SHP77 (cell line): Measurements from ENCODE around the gene DSC3.

Source experiments
- DNase-seq, 2 experiments: peaks; one replicate each; lab custom pipeline; 2025; lab: John Stamatoyannopoulos, UW

Gene DSC3

GRCh38 chr18:31042406-31043181, at the start of gene DSC3:
TSS of gene DSC3 (minus strand) at chr18:31042742. CDS start at chr18:31042660, 82 bp downstream.
- DNase-seq, result no peak

GRCh38 chr18:31091350-31091749, 48.8 kb upstream of the DSC3 start:
- DNase-seq, result no peak

- DNase-seq, result no peak
These were observed 46.0 kb upstream of the DSC3 start for GRCh38 chr18:31088532-31088931.

- DNase-seq, result no peak
These were observed 37.4 kb upstream of the DSC3 start for GRCh38 chr18:31079973-31080372.

- DNase-seq, result no peak
These were observed 35.3 kb upstream of the DSC3 start for GRCh38 chr18:31077878-31078277.

- no peak for DNase-seq
These were observed 29.6 kb upstream of the DSC3 start for GRCh38 chr18:31072175-31072574.

- DNase-seq, result no peak
These were observed 27.7 kb upstream of the DSC3 start for GRCh38 chr18:31070206-31070605.

- no peak for DNase-seq
These were observed 23.7 kb upstream of the DSC3 start for GRCh38 chr18:31066266-31066665.

- no peak for DNase-seq
These were observed 22.7 kb upstream of the DSC3 start for GRCh38 chr18:31065036-31065773.

GRCh38 chr18:31064130-31064529, 21.6 kb upstream of the DSC3 start:
- DNase-seq, result no peak

- DNase-seq, result no peak
These were observed 19.4 kb upstream of the DSC3 start for GRCh38 chr18:31061945-31062344.

- DNase-seq, result no peak
These were observed 16.4 kb upstream of the DSC3 start for GRCh38 chr18:31058897-31059296.

GRCh38 chr18:31057917-31058316, 15.4 kb upstream of the DSC3 start:
- DNase-seq, result no peak

- DNase-seq, result no peak
These were observed 14.5 kb upstream of the DSC3 start for GRCh38 chr18:31057051-31057450.

GRCh38 chr18:31056296-31056695, 13.8 kb upstream of the DSC3 start:
- DNase-seq, result no peak

GRCh38 chr18:31050635-31051034, 8.1 kb upstream of the DSC3 start:
- no peak for DNase-seq

- DNase-seq, result peak; percentile 34 to 70
These were observed 6.6 kb upstream of the DSC3 start for GRCh38 chr18:31049189-31049588.

- DNase-seq, result no peak
These were observed 5.7 kb upstream of the DSC3 start for GRCh38 chr18:31048216-31048615.

GRCh38 chr18:31046916-31047315, 4.4 kb upstream of the DSC3 start:
- DNase-seq, result no peak

- no peak for DNase-seq
These were observed 3.1 kb upstream of the DSC3 start for GRCh38 chr18:31045599-31045998.

GRCh38 chr18:31044926-31045325, 2.4 kb upstream of the DSC3 start:
- no peak for DNase-seq

- no peak for DNase-seq
These were observed 1.2 kb upstream of the DSC3 start for GRCh38 chr18:31043709-31044108.

GRCh38 chr18:31042084-31042405, 497 bp downstream of the DSC3 start:
- no peak for DNase-seq
